HepG2 (cell line): ENCODE data around the gene MGMT. TPM values are rescaled to one million over a fixed set of nuclear protein-coding genes. Genes with fewer than 3 reads are reported as not detected.

Source experiments
- ATAC-seq: fragments of 200-7000 bp; cut with Tn5 transposase; 3 replicates; pipeline ENCODE4 v1.9.1; 2020; ENCODE audit warnings: mild to moderate bottlenecking, moderate library complexity
- BruUV-seq: library from RNA; stranded (reverse); fragments of 400-500 nt; replicated peaks from 2 replicates; lab custom pipeline; 2021; lab: Mats Ljungman, UMichigan
- CTCF ChIA-PET: fragments of 300-600 bp; formaldehyde crosslinking; extraction: SDS; loops from one replicate; lab custom pipeline; 2021; ENCODE audit warnings: low total read pairs, inconsistent platforms, low intra/inter-chr PET ratio; lab: Yijun Ruan, JAX
- POLR2A ChIA-PET: fragments of 350-600 bp; sonication (Branson Sonifier 250); formaldehyde crosslinking; loops from one replicate; lab custom pipeline; 2020; ENCODE audit warnings: antibody characterized with exemption, inconsistent platforms; lab: Yijun Ruan, JAX
- DNase-seq: peaks from one replicate; pipeline ENCODE4 v3.0.0-alpha.2; 2015; ENCODE audit warnings: low spot score
- FAIRE-seq: peaks from 3 replicates; lab custom pipeline; 2011; peaks lifted over from hg19 to GRCh38; lab: Jason Lieb, UNC
- H2AFZ ChIP-seq: one replicate; pipeline ENCODE4 v1.6.1; 2011; ENCODE audit warnings: low read length, inconsistent platforms
- H3K27ac ChIP-seq: fragments of 300-600 bp; 3 replicates; pipeline ENCODE4 v1.8.0; 2011; ENCODE audit warnings: mixed run types, mild to moderate bottlenecking, mixed read lengths, low read length, inconsistent platforms; ENCODE audit not compliant: insufficient read depth; ENCODE audit errors: extremely low read length
- H3K27me3 ChIP-seq, 2 experiments: fragments of 200-600 bp in 1 of 2; 2 replicates in 1 of 2; 3 replicates in 1 of 2; pipeline versions ENCODE4 v1.6.0 to v1.8.0; 2011; ENCODE audit warnings: low read length in 2 of 2, mild to moderate bottlenecking in 2 of 2, moderate library complexity in 2 of 2, inconsistent platforms in 1 of 2; ENCODE audit not compliant: insufficient read depth in 2 of 2, control insufficient read depth in 1 of 2
- H3K36me3 ChIP-seq, 2 experiments: fragments of 200-600 bp in 1 of 2; replicated peaks in 1 of 2; 2 replicates in 1 of 2; 3 replicates in 1 of 2; pipeline versions ENCODE4 v1.5.1 to v1.8.0; 2011; ENCODE audit warnings: low read length in 2 of 2, inconsistent platforms in 1 of 2; ENCODE audit not compliant: insufficient read depth in 2 of 2, control insufficient read depth in 1 of 2
- H3K4me1 ChIP-seq: 2 replicates; pipeline ENCODE4 v1.5.1; 2012; ENCODE audit warnings: low read length, inconsistent platforms; ENCODE audit not compliant: insufficient read depth
- H3K4me2 ChIP-seq: 2 replicates; pipeline ENCODE4 v1.6.0; 2011; ENCODE audit warnings: low read depth, low read length, inconsistent platforms
- H3K4me3 ChIP-seq, 3 experiments: fragments of 200-600 bp in 1 of 3; sonication (generic), shearing (Covaris generic) in 1 of 3; replicated peaks in 1 of 3; 2 replicates each; pipeline ENCODE4 v1.5.1; 2011 to 2016; ENCODE audit warnings: low read length in 3 of 3, inconsistent platforms in 2 of 3, low read depth in 2 of 3, mild to moderate bottlenecking in 2 of 3, control low read depth in 1 of 3, mixed read lengths in 1 of 3; ENCODE audit not compliant: insufficient read depth in 1 of 3
- H3K79me2 ChIP-seq: one replicate; pipeline ENCODE4 v1.6.1; 2011; ENCODE audit warnings: low read length, inconsistent platforms; ENCODE audit not compliant: insufficient read depth
- H3K9ac ChIP-seq: 2 replicates; pipeline ENCODE4 v1.6.0; 2011; ENCODE audit warnings: mild to moderate bottlenecking, low read depth, low read length, inconsistent platforms; ENCODE audit not compliant: insufficient read depth
- H3K9me3 ChIP-seq: 2 replicates; pipeline ENCODE4 v1.5.1; 2012; ENCODE audit warnings: mild to moderate bottlenecking, low read length
- H4K20me1 ChIP-seq: 2 replicates; pipeline ENCODE4 v1.6.0; 2011; ENCODE audit warnings: inconsistent platforms, mild to moderate bottlenecking, low read length, moderate library complexity; ENCODE audit not compliant: insufficient read depth
- FOXO4 ChIP-seq: sonication (generic); formaldehyde crosslinking; conservative IDR thresholded peaks from 2 replicates; pipeline ENCODE4 v1.8.1; 2023; ENCODE audit warnings: missing genetic modification reagents
- GFI1 ChIP-seq: sonication (generic); formaldehyde crosslinking; IDR thresholded peaks from 2 replicates; pipeline ENCODE4 v1.5.0; 2020; ENCODE audit warnings: missing genetic modification reagents, mild to moderate bottlenecking, borderline replicate concordance
- HDAC2 ChIP-seq: sonication (generic); formaldehyde crosslinking; IDR thresholded peaks from 2 replicates; pipeline ENCODE4 v1.4.0; 2020; ENCODE audit warnings: missing genetic modification reagents
- HMGA1 ChIP-seq: sonication (generic); formaldehyde crosslinking; conservative IDR thresholded peaks from 2 replicates; pipeline ENCODE4 v1.4.0; 2020; ENCODE audit warnings: missing genetic modification reagents
- JUND ChIP-seq: sonication (generic); formaldehyde crosslinking; IDR thresholded peaks from 2 replicates; pipeline ENCODE4 v1.8.0; 2022; ENCODE audit warnings: mild to moderate bottlenecking, missing genetic modification reagents
- MEIS1 ChIP-seq: sonication (generic); formaldehyde crosslinking; IDR thresholded peaks from 2 replicates; pipeline ENCODE4 v1.9.0; 2021; ENCODE audit warnings: mild to moderate bottlenecking, missing genetic modification reagents, moderate library complexity, borderline replicate concordance
- SP4 ChIP-seq: sonication (generic); formaldehyde crosslinking; IDR thresholded peaks from 2 replicates; pipeline ENCODE4 v1.8.1; 2023; ENCODE audit warnings: mild to moderate bottlenecking, missing genetic modification reagents
- ZNF20 ChIP-seq: sonication (generic); formaldehyde crosslinking; IDR thresholded peaks from 2 replicates; pipeline ENCODE4 v1.4.0; 2020; ENCODE audit warnings: mild to moderate bottlenecking, moderate library complexity, missing genetic modification reagents
- ZNF30 ChIP-seq: sonication (generic); formaldehyde crosslinking; IDR thresholded peaks from 2 replicates; pipeline ENCODE4 v1.5.0; 2020; ENCODE audit warnings: mild to moderate bottlenecking, missing genetic modification reagents
- ZNF557 ChIP-seq: sonication (generic); formaldehyde crosslinking; IDR thresholded peaks from 2 replicates; pipeline ENCODE4 v1.4.0; 2020; ENCODE audit warnings: missing genetic modification reagents
- ZNF598 ChIP-seq: sonication (generic); formaldehyde crosslinking; IDR thresholded peaks from 2 replicates; pipeline ENCODE4 v1.5.1; 2020; ENCODE audit warnings: mild to moderate bottlenecking, missing genetic modification reagents, borderline replicate concordance
- ZNF678 ChIP-seq: sonication (generic); formaldehyde crosslinking; IDR thresholded peaks from 2 replicates; pipeline ENCODE4 v1.4.0; 2020; ENCODE audit warnings: mild to moderate bottlenecking, missing genetic modification reagents
- ZNF780A ChIP-seq: sonication (generic); formaldehyde crosslinking; IDR thresholded peaks from 2 replicates; pipeline ENCODE4 v1.8.0; 2022; ENCODE audit warnings: mild to moderate bottlenecking, missing genetic modification reagents, moderate library complexity
- WGBS: methylation state at CpG from one replicate; pipeline ENCODE4 v1.1.6; 2017; ENCODE audit warnings: low lambda C conversion rate; 5-methylcytosine and 5-hydroxymethylcytosine counted together
- in situ Hi-C: cut with HindIII; loops from 2 replicates; pipeline ENCODE4 v1.10.0; 2017; ENCODE audit warnings: low pct_unique_long_range_greater_than_20kb; ENCODE audit not compliant: extremely low pct_ligation_motif_present
- intact Hi-C: fragments of 100-400 bp; cut with micrococcal nuclease; formaldehyde crosslinking; loops from one replicate; pipeline ENCODE4 v1.10.0; 2022; ENCODE audit not compliant: unreplicated experiment
- polyA plus RNA-seq, 8 experiments: library from polyadenylated mRNA; depleted of rRNA in 3 of 8; stranded (reverse) in 7 of 8; unstranded in 1 of 8; fragments of >200 nt; fragmentation: Illumina TruSeq in 4 of 8; extraction: Trizol in 4 of 8; gene quantifications; 2 replicates each; pipeline versions ENCODE4 v1.2.1 to v1.2.3, GENCODE V29; 2011 to 2016; ENCODE audit warnings: low read depth in 4 of 8, missing spikeins in 1 of 8, mixed read lengths in 1 of 8; ENCODE audit not compliant: insufficient read depth in 1 of 8
- total RNA-seq, 5 experiments: library from RNA; depleted of rRNA; stranded (reverse); fragments of >200 nt; fragmentation: Illumina TruSeq; extraction: Trizol; gene quantifications; 2 replicates each; pipeline ENCODE4 v1.2.3, GENCODE V29; 2016; ENCODE audit warnings: low read depth in 1 of 5
- TF ChIP-seq, protein P1 (sequence below): IDR thresholded peaks from 2 replicates; pipeline ENCODE4 v1.6.1; 2012; ENCODE audit warnings: low read length, improper control_type of control experiment

The MGMT gene
- total and polyA plus RNA-seq, 2 of the 13 experiments (the other 11 are each of a cell fraction or from before 2014, with no cell fraction given): 12.0 to 19.5 TPM

GRCh38 chr10:129689671-129690071 lies 222.6 kb downstream of the MGMT start:
- ChIA-PET CTCF (no interaction called here), POLR2A (no interaction called here)
- no peaks in the 10 kb centered on the region for H3K36me3 ChIP-seq
- ATAC-seq (no peak), DNase-seq (no peak), FAIRE-seq (no peak)
- H3K79me2 ChIP-seq: no peaks in the 10 kb centered on the region
- H4K20me1 ChIP-seq: no peaks in the 10 kb centered on the region
- no peak overlapping the region for H3K4me3 ChIP-seq
- intact Hi-C loops (no loop called here), in situ Hi-C loops (no loop called here)
- no TSS peak for BruUV-seq
- 73% methylated on average over 4 of the region's 4 CpGs for WGBS
- no peak overlapping the region for H3K9ac ChIP-seq
- no peak overlapping the region for H2AFZ ChIP-seq
- H3K27me3 ChIP-seq: no peaks in the 10 kb centered on the region
- TF ChIP-seq, protein P1, sequence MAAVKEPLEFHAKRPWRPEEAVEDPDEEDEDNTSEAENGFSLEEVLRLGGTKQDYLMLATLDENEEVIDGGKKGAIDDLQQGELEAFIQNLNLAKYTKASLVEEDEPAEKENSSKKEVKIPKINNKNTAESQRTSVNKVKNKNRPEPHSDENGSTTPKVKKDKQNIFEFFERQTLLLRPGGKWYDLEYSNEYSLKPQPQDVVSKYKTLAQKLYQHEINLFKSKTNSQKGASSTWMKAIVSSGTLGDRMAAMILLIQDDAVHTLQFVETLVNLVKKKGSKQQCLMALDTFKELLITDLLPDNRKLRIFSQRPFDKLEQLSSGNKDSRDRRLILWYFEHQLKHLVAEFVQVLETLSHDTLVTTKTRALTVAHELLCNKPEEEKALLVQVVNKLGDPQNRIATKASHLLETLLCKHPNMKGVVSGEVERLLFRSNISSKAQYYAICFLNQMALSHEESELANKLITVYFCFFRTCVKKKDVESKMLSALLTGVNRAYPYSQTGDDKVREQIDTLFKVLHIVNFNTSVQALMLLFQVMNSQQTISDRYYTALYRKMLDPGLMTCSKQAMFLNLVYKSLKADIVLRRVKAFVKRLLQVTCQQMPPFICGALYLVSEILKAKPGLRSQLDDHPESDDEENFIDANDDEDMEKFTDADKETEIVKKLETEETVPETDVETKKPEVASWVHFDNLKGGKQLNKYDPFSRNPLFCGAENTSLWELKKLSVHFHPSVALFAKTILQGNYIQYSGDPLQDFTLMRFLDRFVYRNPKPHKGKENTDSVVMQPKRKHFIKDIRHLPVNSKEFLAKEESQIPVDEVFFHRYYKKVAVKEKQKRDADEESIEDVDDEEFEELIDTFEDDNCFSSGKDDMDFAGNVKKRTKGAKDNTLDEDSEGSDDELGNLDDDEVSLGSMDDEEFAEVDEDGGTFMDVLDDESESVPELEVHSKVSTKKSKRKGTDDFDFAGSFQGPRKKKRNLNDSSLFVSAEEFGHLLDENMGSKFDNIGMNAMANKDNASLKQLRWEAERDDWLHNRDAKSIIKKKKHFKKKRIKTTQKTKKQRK: no peak
- no peak for TF ChIP-seq SP4 (CRISPR knock-in tag)
- no peak overlapping the region for H3K27ac ChIP-seq
- H3K4me2 ChIP-seq: no peak overlapping the region
- H3K4me1 ChIP-seq: no peaks in the 10 kb centered on the region
- H3K9me3 ChIP-seq: no peaks in the 10 kb centered on the region

GRCh38 chr10:129690248-129691070 lies 223.4 kb downstream of the MGMT start:
- H3K27ac ChIP-seq: no peak overlapping the region
- ATAC-seq (no peak), FAIRE-seq (no peak), DNase-seq (no peak)
- in situ Hi-C loops (no loop called here), intact Hi-C loops (no loop called here)
- no peak overlapping the region for H3K4me2 ChIP-seq
- no TSS peak for BruUV-seq
- CTCF ChIA-PET: no interaction called here
- H3K9me3 ChIP-seq: no peaks in the 10 kb centered on the region
- no peaks in the 10 kb centered on the region for H4K20me1 ChIP-seq
- no peaks in the 10 kb centered on the region for H3K79me2 ChIP-seq
- WGBS: 73% methylated on average over 8 of the region's 8 CpGs
- H3K9ac ChIP-seq: no peak overlapping the region
- POLR2A ChIA-PET: no interaction called here
- H2AFZ ChIP-seq: no peak overlapping the region
- no peak overlapping the region for H3K4me3 ChIP-seq
- H3K36me3 ChIP-seq: no peaks in the 10 kb centered on the region
- H3K27me3 ChIP-seq: no peaks in the 10 kb centered on the region
- H3K4me1 ChIP-seq: no peaks in the 10 kb centered on the region
- TF ChIP-seq GFI1 (CRISPR knock-in tag): no peak
- TF ChIP-seq ZNF598 (CRISPR knock-in tag): no peak
- TF ChIP-seq JUND (CRISPR knock-in tag): no peak
- no peak for TF ChIP-seq HDAC2 (CRISPR knock-in tag)
- TF ChIP-seq ZNF678 (CRISPR knock-in tag): no peak
- TF ChIP-seq ZNF20 (CRISPR knock-in tag): no peak
- TF ChIP-seq HMGA1 (CRISPR knock-in tag): no peak
- TF ChIP-seq MEIS1 (CRISPR knock-in tag): no peak
- TF ChIP-seq ZNF780A (CRISPR knock-in tag): no peak
- no peak for TF ChIP-seq ZNF30
- TF ChIP-seq ZNF557 (CRISPR knock-in tag): no peak
- no peak for TF ChIP-seq FOXO4 (CRISPR knock-in tag)
